IMR-90 (cell line): ENCODE data around the gene MYEOV. TPM values are rescaled to one million over a fixed set of nuclear protein-coding genes. Genes with fewer than 3 reads are reported as not detected.

ENCODE experiments used
- ATAC-seq: fragments of 200-7000 bp; cut with Tn5 transposase; 2 replicates; pipeline ENCODE4 v1.9.1; 2020; ENCODE audit warnings: low read depth, mild to moderate bottlenecking, moderate library complexity
- BruUV-seq: library from RNA; stranded (reverse); fragments of 400-500 nt; replicated peaks from 2 replicates; lab custom pipeline; 2021; lab: Mats Ljungman, UMichigan
- CTCF ChIA-PET: fragments of 300-600 bp; formaldehyde crosslinking; extraction: SDS; loops from one replicate; lab custom pipeline; 2021; ENCODE audit warnings: antibody characterized with exemption; lab: Yijun Ruan, JAX
- POLR2A ChIA-PET: fragments of 300-600 bp; sonication (Branson Sonifier 250); formaldehyde crosslinking; loops from one replicate; lab custom pipeline; 2022; ENCODE audit warnings: antibody characterized with exemption; ENCODE audit not compliant: unreplicated experiment; lab: Charles Lee
- DNase-seq: peaks from one replicate; pipeline ENCODE4 v3.0.0; 2013
- H2AFZ ChIP-seq: replicated peaks from 2 replicates; pipeline ENCODE3; 2013; ENCODE audit warnings: low read length, mild to moderate bottlenecking; ENCODE audit not compliant: poor library complexity
- H2AK5ac ChIP-seq: 2 replicates; pipeline ENCODE4 v1.6.1; 2013; ENCODE audit warnings: low read depth, low read length, inconsistent platforms
- H2AK9ac ChIP-seq: replicated peaks from 2 replicates; pipeline ENCODE3; 2013; ENCODE audit warnings: mild to moderate bottlenecking, low read depth, low read length, moderate library complexity; ENCODE audit not compliant: poor library complexity
- H2BK120ac ChIP-seq: 2 replicates; pipeline ENCODE4 v1.6.1; 2013; ENCODE audit warnings: low read depth, low read length, inconsistent platforms
- H2BK15ac ChIP-seq: 3 replicates; pipeline ENCODE4 v1.6.1; 2013; ENCODE audit warnings: low read depth, low read length, inconsistent platforms
- H2BK20ac ChIP-seq: 2 replicates; pipeline ENCODE4 v1.6.1; 2013; ENCODE audit warnings: low read depth, mild to moderate bottlenecking, inconsistent platforms, low read length, moderate library complexity
- H2BK5ac ChIP-seq: 2 replicates; pipeline ENCODE4 v1.6.1; 2013; ENCODE audit warnings: mild to moderate bottlenecking, low read depth, low read length, inconsistent platforms; ENCODE audit not compliant: poor library complexity, severe bottlenecking
- H3K14ac ChIP-seq: replicated peaks from 2 replicates; pipeline ENCODE4 v1.6.1; 2013; ENCODE audit warnings: low read depth, low read length, inconsistent platforms
- H3K18ac ChIP-seq: 2 replicates; pipeline ENCODE4 v1.6.1; 2013; ENCODE audit warnings: low read depth, low read length, control low read depth
- H3K23ac ChIP-seq: 2 replicates; pipeline ENCODE4 v1.6.1; 2013; ENCODE audit warnings: low read depth, low read length, inconsistent platforms
- H3K27ac ChIP-seq: 2 replicates; pipeline ENCODE4 v1.5.1; 2013; ENCODE audit warnings: mild to moderate bottlenecking, control low read depth, low read length; ENCODE audit not compliant: insufficient read depth
- H3K27me3 ChIP-seq: 2 replicates; pipeline ENCODE4 v1.6.1; 2013; ENCODE audit warnings: low read length; ENCODE audit not compliant: control insufficient read depth, insufficient read depth
- H3K36me3 ChIP-seq: 2 replicates; pipeline ENCODE4 v1.6.1; 2013; ENCODE audit warnings: low read length, mixed read lengths; ENCODE audit not compliant: control insufficient read depth, insufficient read depth
- H3K4ac ChIP-seq: 2 replicates; pipeline ENCODE4 v1.6.1; 2013; ENCODE audit warnings: low read depth, low read length, inconsistent platforms
- H3K4me1 ChIP-seq: 2 replicates; pipeline ENCODE4 v1.6.1; 2013; ENCODE audit warnings: low read length, mixed read lengths; ENCODE audit not compliant: control insufficient read depth, insufficient read depth
- H3K4me2 ChIP-seq: 2 replicates; pipeline ENCODE4 v1.6.1; 2013; ENCODE audit warnings: low read depth, mild to moderate bottlenecking, control low read depth, low read length, moderate library complexity
- H3K4me3 ChIP-seq: 2 replicates; pipeline ENCODE4 v1.5.1; 2013; ENCODE audit warnings: low read depth, mild to moderate bottlenecking, control low read depth, low read length, moderate library complexity; ENCODE audit not compliant: insufficient read depth
- H3K56ac ChIP-seq: 2 replicates; pipeline ENCODE4 v1.6.1; 2013; ENCODE audit warnings: low read length, inconsistent platforms; ENCODE audit not compliant: insufficient read depth; ENCODE audit errors: extremely low read depth
- H3K79me1 ChIP-seq, 2 experiments: 2 replicates each; pipeline ENCODE4 v1.6.1; 2013; ENCODE audit warnings: low read length in 2 of 2, inconsistent platforms in 1 of 2, low read depth in 1 of 2
- H3K9ac ChIP-seq: 2 replicates; pipeline ENCODE4 v1.6.1; 2013; ENCODE audit warnings: low read depth, low read length, control low read depth
- H3K9me1 ChIP-seq: 2 replicates; pipeline ENCODE4 v1.6.1; 2013; ENCODE audit warnings: low read length, inconsistent platforms; ENCODE audit not compliant: insufficient read depth
- H3K9me3 ChIP-seq: 2 replicates; pipeline ENCODE4 v1.6.1; 2013; ENCODE audit warnings: low read length; ENCODE audit not compliant: control insufficient read depth, insufficient read depth
- H4K20me1 ChIP-seq: 2 replicates; pipeline ENCODE4 v1.6.1; 2013; ENCODE audit warnings: low read length, inconsistent platforms; ENCODE audit not compliant: insufficient read depth
- H4K5ac ChIP-seq: 2 replicates; pipeline ENCODE4 v1.6.1; 2013; ENCODE audit warnings: mild to moderate bottlenecking, low read depth, low read length, control low read depth
- H4K8ac ChIP-seq, 2 experiments: 2 replicates each; pipeline ENCODE4 v1.6.1; 2013; ENCODE audit warnings: low read depth in 2 of 2, low read length in 2 of 2, control low read depth in 1 of 2, inconsistent platforms in 1 of 2
- H4K91ac ChIP-seq: 2 replicates; pipeline ENCODE4 v1.6.1; 2013; ENCODE audit warnings: low read depth, low read length, inconsistent platforms; ENCODE audit not compliant: insufficient read depth
- CEBPB ChIP-seq: IDR thresholded peaks from 2 replicates; pipeline ENCODE4 v1.6.1; 2012; ENCODE audit warnings: low read depth, low read length, improper control_type of control experiment
- CHD1 ChIP-seq: IDR thresholded peaks from 2 replicates; pipeline ENCODE4 v1.6.1; 2012; ENCODE audit warnings: low read depth, low read length, improper control_type of control experiment
- CTCF ChIP-seq: conservative IDR thresholded peaks from 2 replicates; pipeline ENCODE4 v1.5.1; 2012; ENCODE audit warnings: mild to moderate bottlenecking, low read depth, low read length, improper control_type of control experiment
- FOS ChIP-seq: fragments of 150-350 bp; IDR thresholded peaks from 2 replicates; pipeline ENCODE4 v1.6.1; 2016; ENCODE audit warnings: low read depth, low read length
- MAFK ChIP-seq: IDR thresholded peaks from 2 replicates; pipeline ENCODE4 v1.6.1; 2012; ENCODE audit warnings: low read depth, low read length, improper control_type of control experiment
- MAZ ChIP-seq: IDR thresholded peaks from 2 replicates; pipeline ENCODE4 v1.6.1; 2012; ENCODE audit warnings: low read depth, mild to moderate bottlenecking, low read length, improper control_type of control experiment, moderate library complexity, borderline replicate concordance
- MXI1 ChIP-seq: IDR thresholded peaks from 2 replicates; pipeline ENCODE4 v1.6.1; 2012; ENCODE audit warnings: low read depth, mild to moderate bottlenecking, low read length, moderate library complexity, borderline replicate concordance
- NFE2L2 ChIP-seq: fragments of 150-350 bp; IDR thresholded peaks from 2 replicates; pipeline ENCODE4 v1.6.1; 2016; ENCODE audit warnings: low read depth, mild to moderate bottlenecking, low read length
- POLR2A ChIP-seq: IDR thresholded peaks from 2 replicates; pipeline ENCODE4 v1.6.1; 2012; ENCODE audit warnings: mild to moderate bottlenecking, low read depth, low read length
- RAD21 ChIP-seq: IDR thresholded peaks from 2 replicates; pipeline ENCODE4 v1.6.1; 2012; ENCODE audit warnings: low read length, improper control_type of control experiment
- RCOR1 ChIP-seq: IDR thresholded peaks from 2 replicates; pipeline ENCODE4 v1.6.1; 2012; ENCODE audit warnings: mild to moderate bottlenecking, low read length, improper control_type of control experiment; ENCODE audit not compliant: insufficient replicate concordance
- SMC3 ChIP-seq: fragments of 150-350 bp; IDR thresholded peaks from 2 replicates; pipeline ENCODE4 v1.6.1; 2016; ENCODE audit warnings: low read depth, mild to moderate bottlenecking, antibody characterized with exemption, low read length, moderate library complexity
- USF2 ChIP-seq: fragments of 150-350 bp; IDR thresholded peaks from 2 replicates; pipeline ENCODE4 v1.6.1; 2017; ENCODE audit warnings: mild to moderate bottlenecking, antibody characterized with exemption, low read length, low read depth
- WGBS, 2 experiments: methylation state at CpG; one replicate each; pipeline versions ENCODE4 v1.1.5 to v1.1.7; 2013; ENCODE audit warnings: missing lambda C conversion rate in 2 of 2; ENCODE audit not compliant: insufficient read length in 1 of 2; ENCODE audit errors: extremely low coverage in 2 of 2; 5-methylcytosine and 5-hydroxymethylcytosine counted together
- dilution Hi-C: fragments of 300-500 bp; cut with HindIII; formaldehyde crosslinking; loops from one replicate; pipeline ENCODE4 v1.14.3; 2018; ENCODE audit warnings: low sequenced_read_pairs; ENCODE audit not compliant: unreplicated experiment
- in situ Hi-C: fragments of 300-500 bp; cut with MboI; formaldehyde crosslinking; loops from 3 replicates; pipeline ENCODE4 v1.14.3; 2019; ENCODE audit warnings: low sequenced_read_pairs, inconsistent platforms, mixed read lengths
- intact Hi-C: fragments of 100-400 bp; cut with micrococcal nuclease; formaldehyde crosslinking; loops from 2 replicates; pipeline ENCODE4 v1.10.0; 2022
- polyA plus RNA-seq, 3 experiments: library from polyadenylated mRNA; depleted of rRNA; stranded (reverse); fragments of >200 nt; gene quantifications; 2 replicates each; pipeline ENCODE4 v1.2.3, GENCODE V29; 2012; ENCODE audit warnings: low replicate concordance in 1 of 3
- total RNA-seq: library from RNA; depleted of rRNA; stranded (reverse); fragments of >200 nt; gene quantifications from 2 replicates; pipeline ENCODE4 v1.2.3, GENCODE V29; 2012

The MYEOV gene
- total and polyA plus RNA-seq, 2 of the 4 experiments (the other 2 are of a cell fraction), result 5.8 to 6.8 TPM

DNA sequence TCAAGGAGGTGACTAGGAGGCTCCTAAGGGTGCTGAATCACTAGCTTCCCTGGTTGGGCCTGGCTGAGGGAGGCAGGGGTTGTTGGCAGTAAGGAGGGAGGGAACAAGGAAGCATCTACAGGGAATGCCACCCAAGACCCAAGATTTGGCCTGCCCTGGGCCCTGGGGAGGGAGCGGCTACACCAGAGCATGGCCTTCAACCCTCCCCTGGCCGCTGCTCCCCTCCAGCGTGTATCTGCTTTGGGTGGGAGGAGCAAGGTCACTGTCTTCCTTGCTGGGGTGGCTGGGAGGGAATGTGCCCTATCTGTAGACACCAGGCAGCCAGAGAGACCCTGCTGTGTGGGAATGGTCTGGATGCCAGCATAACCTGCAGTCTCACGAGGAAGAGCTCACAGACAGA lies 29.5 kb upstream of the MYEOV start:
- no peaks in the 10 kb centered on the region for H3K79me1 ChIP-seq
- no peak overlapping the region for H2AK5ac ChIP-seq
- no peak overlapping the region for H2BK20ac ChIP-seq
- in situ Hi-C loops, result no loop called here
- H4K5ac ChIP-seq, result no peak overlapping the region
- no peaks in the 10 kb centered on the region for H3K4me1 ChIP-seq
- H4K91ac ChIP-seq, result no peak overlapping the region
- intact Hi-C loops, result no loop called here
- no peak overlapping the region for H2BK15ac ChIP-seq
- H3K56ac ChIP-seq, result no peak overlapping the region
- dilution Hi-C loops, result no loop called here
- H4K20me1 ChIP-seq, result no peaks in the 10 kb centered on the region
- H2AK9ac ChIP-seq, result no peak overlapping the region
- H3K23ac ChIP-seq, result no peak overlapping the region
- POLR2A ChIA-PET, result no interaction called here
- no peaks in the 10 kb centered on the region; the same call in none of the 2 replicates for H3K9me3 ChIP-seq
- no peak for DNase-seq
- no peak overlapping the region for H3K9ac ChIP-seq
- no peak overlapping the region for H3K4me2 ChIP-seq
- H2AFZ ChIP-seq, result no peak overlapping the region
- peaks cover 27% of the 10 kb centered on the region for H3K27me3 ChIP-seq
- 29% methylated on average over 1 of the region's 4 CpGs; no CpG with 5 or more reads in 1 of the 2 experiments for WGBS, 2 experiments
- no peak overlapping the region for H2BK120ac ChIP-seq
- no peak overlapping the region for H3K27ac ChIP-seq
- no peaks in the 10 kb centered on the region for H3K36me3 ChIP-seq
- no peak overlapping the region for H3K4ac ChIP-seq
- no TSS peak for BruUV-seq
- CTCF ChIA-PET, result no interaction called here
- H3K9me1 ChIP-seq, result no peaks in the 10 kb centered on the region
- H3K4me3 ChIP-seq, result no peak overlapping the region
- H3K14ac ChIP-seq, result no peak overlapping the region
- H3K18ac ChIP-seq, result no peak overlapping the region
- TF ChIP-seq FOS, result no peak
- TF ChIP-seq MAFK, result no peak
- TF ChIP-seq USF2, result no peak
- no peak for TF ChIP-seq NFE2L2
- TF ChIP-seq SMC3, result no peak
- no peak for TF ChIP-seq MAZ
- no peak for TF ChIP-seq MXI1
- no peak for TF ChIP-seq CHD1
- no peak for TF ChIP-seq POLR2A
- TF ChIP-seq CTCF, result no peak
- TF ChIP-seq RAD21, result no peak
- TF ChIP-seq CEBPB, result no peak
- no peak for TF ChIP-seq RCOR1
- ATAC-seq, result no peak
- H2BK5ac ChIP-seq, result no peak overlapping the region
- H4K8ac ChIP-seq, result no peak overlapping the region
